AG09319 (cell line): ENCODE measurements around the gene SUN3.

Experiments
- DNase-seq: peaks from one replicate; pipeline ENCODE4 v3.0.0-alpha.2; 2010; ENCODE audit warnings: low read depth; ENCODE audit errors: extremely low read depth
- TF ChIP-seq, protein P1 (sequence below): IDR thresholded peaks from 2 replicates; pipeline ENCODE4 v1.5.1; 2011; ENCODE audit warnings: low read depth, mild to moderate bottlenecking, inconsistent platforms, low read length, moderate library complexity

The SUN3 gene

DNA sequence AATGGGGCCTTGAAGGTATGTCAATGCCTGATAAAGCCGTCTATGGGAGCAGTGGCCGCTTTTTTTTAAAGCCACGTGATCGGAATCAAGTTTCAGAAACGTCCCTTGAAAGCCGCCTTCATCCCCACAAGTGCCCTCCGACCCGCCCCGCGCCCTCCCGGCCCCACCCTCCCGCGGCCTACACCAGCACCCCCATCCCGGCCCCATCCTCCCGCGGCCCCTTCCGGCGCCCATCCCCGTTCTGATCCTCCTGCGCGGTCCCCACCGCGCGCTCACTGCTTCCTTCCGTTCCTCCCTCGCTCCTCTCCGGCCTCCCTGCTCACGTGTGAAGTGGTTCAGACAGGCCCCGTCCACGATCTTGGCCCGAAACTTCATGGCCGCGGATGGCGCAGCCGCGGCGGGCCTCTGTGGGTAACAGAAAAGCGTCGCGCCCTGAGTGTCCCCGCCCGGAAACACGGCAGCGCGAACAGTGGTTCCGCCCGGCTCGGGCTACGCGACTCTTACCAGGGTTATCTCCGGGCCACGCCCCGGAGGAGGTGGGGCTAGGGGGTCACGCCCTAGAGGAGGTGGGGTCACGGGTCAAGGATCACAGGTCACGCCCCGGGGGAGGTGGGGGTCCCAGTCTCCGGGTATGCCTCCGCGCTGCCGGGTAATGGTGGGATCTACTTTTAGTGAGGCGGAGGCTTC, 49.6 kb downstream of the SUN3 start, which contains the start of gene HUS1:
TSS of gene HUS1 (minus strand) at position 471 of the 687 bp plus-strand sequence. CDS start at position 375, 96 bp downstream.
- DNase-seq: peak; percentile 65
- TF ChIP-seq, protein P1, sequence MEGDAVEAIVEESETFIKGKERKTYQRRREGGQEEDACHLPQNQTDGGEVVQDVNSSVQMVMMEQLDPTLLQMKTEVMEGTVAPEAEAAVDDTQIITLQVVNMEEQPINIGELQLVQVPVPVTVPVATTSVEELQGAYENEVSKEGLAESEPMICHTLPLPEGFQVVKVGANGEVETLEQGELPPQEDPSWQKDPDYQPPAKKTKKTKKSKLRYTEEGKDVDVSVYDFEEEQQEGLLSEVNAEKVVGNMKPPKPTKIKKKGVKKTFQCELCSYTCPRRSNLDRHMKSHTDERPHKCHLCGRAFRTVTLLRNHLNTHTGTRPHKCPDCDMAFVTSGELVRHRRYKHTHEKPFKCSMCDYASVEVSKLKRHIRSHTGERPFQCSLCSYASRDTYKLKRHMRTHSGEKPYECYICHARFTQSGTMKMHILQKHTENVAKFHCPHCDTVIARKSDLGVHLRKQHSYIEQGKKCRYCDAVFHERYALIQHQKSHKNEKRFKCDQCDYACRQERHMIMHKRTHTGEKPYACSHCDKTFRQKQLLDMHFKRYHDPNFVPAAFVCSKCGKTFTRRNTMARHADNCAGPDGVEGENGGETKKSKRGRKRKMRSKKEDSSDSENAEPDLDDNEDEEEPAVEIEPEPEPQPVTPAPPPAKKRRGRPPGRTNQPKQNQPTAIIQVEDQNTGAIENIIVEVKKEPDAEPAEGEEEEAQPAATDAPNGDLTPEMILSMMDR: no peak

DNA sequence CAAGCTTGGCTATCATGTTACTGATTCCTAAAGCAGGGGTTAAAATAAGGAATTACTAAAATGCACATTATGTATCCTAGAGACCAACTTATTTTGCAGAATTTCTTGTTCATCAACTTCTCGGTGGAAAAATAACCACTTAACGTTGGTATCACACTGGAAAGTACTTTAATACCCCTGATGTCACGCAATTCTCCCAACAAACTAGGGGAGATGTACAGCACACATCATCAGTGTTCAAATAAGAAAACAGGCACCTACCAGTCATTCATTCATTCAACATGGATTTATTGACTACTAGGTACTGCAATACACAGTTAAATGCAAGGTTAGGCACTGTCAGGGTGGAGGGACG, 50.1 kb downstream of the SUN3 start:
- DNase-seq: no peak
- TF ChIP-seq, protein P1: no peak

DNA sequence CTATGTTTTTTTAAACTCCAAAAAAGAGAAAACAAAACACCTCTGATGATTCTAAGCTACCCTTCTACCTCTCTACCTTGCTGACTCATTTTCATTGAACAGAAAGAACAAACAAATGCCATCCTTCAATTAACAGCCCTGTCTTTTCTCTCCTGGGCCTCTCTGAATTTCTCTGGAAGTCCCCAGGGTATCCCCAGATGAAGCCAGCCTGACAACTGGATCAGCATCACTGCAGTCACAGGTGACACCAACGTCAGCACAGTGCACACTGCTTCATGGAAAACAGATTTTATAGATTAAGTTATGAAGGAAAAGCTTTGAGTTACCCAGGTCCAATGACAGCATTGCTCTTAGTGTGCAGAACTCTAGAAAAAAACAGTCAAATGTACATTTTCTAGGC, 55.2 kb downstream of the SUN3 start:
- TF ChIP-seq, protein P1: no peak
- DNase-seq: no peak

DNA sequence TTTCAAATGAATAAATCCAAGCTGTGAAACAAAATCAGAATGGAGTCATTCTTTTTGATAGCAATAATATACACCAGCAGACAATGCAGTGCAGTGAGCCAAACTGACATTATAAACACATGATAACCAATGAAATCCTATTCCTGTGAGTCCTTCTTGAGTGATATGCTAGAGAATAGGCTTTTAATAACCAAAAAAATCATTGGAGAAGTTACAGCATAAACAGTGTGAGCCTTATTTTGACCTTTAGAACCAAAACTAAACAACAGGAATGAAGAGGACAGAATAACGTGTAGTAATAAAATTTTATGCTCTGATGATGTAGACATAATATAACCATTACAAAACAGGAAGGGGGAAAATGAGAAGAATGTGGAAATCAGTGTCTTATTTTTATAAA, 58.1 kb downstream of the SUN3 start:
- no peak for DNase-seq
- TF ChIP-seq, protein P1: no peak

DNA sequence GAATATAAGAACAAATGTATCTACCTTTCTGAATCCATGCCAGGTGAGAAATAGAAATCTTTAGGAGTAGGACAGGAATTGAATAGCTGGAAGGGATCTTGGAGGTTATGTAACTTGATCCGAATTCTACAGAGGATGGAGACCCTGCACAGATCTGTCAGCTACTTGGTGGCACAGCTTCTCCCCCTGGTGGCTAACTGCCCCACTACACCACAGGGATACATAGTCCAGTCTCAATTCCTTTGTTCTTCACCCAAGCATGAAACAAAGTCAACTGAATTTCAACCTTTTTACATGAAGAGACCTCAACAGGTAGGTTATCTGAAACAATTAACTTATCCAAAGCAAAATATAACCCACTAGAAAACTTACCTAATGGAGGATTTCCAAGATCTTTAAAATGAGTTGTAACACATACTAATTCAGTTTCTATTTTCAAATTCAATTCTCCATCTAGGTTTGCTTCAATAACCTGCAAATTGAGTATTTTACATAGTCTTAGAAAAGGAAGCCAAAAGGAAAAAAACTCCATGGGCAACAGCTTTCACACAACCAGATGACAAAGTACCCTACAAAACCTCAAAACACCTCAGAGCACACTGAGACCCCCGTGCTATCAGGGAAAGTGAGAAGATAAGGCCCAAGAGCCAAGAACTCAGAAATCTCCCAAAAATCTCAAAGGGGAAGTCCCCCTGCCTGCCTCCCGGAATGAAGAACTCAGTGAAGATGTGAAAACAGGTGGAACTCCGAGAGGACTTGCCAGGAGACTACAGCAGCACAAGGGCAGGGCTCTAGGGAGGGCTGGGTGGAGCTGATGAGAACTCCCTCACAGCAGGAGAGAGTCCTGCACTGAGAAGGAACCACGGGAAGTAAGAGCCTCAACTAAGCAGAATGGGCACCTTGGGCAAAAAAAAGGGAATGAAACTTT, 59.8 kb downstream of the SUN3 start:
- TF ChIP-seq, protein P1: peak; percentile 96
- DNase-seq: no peak

DNA sequence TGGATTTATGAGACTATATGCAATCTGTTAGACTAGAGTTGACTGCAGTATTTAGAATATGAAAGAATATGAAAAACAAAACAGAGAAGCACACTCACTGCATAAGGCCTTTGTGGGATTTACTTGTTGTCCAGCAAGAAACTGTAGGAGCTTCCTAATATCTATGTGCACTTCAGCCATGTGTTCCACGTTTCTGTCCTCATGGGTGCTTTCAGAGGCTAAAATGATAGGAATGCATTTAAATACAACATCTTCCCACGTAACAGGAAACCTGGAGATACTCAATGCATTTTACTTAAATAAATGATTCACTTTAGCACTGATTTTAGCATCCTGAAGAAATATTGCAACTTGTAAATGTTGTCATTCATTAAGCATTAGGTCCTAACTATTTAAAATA, 61.2 kb downstream of the SUN3 start:
- no peak for DNase-seq
- TF ChIP-seq, protein P1: no peak

DNA sequence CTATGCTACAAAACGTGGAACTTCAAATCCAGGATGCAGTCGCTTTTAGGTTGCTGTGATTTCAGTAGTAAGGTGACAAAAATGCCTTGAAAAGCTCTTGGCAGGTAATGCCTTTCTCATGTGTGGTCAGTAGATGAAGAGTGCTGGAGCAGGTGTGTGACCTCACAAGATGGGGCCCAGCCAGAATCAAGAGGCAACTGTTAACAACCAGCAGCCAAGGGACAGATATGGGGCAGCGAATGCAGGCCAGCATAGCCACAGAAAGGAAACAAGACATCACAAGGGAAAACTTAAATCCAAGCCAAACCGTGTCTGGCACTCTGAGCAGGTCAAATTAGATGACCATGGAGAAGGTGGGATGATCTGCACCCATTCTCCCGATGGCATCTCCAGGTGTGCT, 61.8 kb downstream of the SUN3 start:
- TF ChIP-seq, protein P1: no peak
- DNase-seq: no peak
